ENCODE data around the gene PDIA2.
"Not testable (repeated sequence)": the region's sequence is repeated elsewhere in the genome, so short reads cannot be mapped to it uniquely, and the experiment has no call there.

Gene PDIA2

DNA sequence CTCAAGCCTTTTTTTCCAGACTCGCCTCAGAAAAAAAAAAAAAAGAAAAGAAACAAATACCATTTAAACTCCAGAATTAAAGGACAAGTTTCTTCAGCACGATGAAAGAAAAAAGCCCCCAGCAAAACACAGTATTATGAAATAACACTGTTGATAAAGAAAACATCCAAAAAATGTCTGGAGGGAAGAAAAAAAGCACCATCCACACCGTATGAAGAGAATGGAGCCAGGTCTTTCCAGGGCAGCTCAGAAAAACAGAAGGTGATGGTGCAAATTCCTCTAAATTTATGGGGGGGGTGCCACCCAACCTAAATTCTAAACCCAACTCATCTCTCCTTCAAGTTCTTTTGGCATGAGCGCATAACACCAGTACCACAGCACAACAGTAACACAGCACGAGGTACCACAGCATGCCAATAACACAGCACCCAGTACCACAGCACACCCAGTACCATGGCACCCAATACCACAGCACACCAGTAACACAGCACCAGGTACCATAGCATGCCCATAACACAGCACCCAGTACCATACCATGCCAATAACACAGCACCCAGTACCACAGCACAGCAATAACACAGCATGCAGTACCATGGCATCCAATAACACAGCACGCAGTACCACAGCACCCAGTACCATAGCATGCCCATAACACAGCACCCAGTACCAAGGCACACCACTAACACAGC lies 50.6 kb downstream of the PDIA2 start:
- no peak for DNase-seq

DNA sequence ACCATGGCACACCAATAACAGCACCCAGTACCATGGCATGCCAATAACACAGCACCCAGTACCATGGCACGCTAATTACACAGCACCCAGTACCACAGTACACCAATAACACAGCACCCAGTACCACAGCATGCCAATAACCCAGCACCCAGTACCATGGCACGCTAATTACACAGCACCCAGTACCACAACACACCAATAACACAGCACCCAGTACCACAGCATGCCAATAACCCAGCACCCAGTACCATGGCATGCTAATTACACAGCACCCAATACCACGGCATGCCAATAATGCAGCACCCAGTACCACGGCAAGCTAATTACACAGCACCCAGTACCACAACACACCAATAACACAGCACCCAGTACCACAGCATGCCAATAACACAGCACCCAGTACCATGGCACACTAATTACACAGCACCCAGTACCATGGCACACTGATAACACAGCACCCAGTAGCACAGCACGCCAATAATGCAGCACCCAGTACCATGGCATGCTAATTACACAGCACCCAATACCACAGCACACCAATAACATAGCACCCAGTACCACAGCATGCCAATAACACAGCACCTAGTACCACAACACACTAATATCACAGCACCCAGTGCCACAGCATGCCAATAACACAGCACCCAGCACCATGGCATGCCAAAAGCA lies 51.3 kb downstream of the PDIA2 start:
- not testable (repeated sequence) for DNase-seq

DNA sequence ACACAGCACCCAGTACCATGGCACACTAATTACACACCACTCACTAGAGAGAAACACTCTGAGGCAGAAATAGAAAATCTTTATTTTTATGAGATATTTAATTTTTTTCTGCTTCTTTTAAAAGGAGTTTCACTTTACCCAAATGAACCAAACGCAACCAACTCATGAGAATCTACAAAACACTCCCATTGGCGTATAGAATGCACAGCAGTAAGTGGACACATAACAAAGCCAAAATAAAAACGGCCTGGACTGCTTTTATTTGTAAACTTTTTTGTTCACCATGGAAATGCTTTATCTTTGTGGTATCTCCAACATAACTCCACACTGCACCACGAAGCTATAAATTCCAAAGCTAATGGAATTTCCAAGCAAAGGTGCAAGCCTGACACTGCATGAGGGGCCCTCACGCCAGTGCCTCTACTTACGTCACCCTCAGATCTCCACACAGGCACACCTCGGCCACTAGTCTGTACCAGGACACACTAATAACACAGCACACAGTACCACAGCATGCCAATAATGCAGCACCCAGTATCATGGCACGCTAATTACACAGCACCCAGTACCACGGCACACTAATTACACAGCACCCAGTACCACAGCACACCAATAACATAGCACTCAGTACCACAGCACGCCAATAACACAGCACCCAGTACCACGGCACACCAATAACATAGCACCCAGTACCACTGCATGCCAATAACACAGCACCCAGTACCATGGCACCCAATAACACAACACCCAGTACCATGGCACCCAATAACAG lies 52.1 kb downstream of the PDIA2 start:
- DNase-seq = not testable (repeated sequence)

DNA sequence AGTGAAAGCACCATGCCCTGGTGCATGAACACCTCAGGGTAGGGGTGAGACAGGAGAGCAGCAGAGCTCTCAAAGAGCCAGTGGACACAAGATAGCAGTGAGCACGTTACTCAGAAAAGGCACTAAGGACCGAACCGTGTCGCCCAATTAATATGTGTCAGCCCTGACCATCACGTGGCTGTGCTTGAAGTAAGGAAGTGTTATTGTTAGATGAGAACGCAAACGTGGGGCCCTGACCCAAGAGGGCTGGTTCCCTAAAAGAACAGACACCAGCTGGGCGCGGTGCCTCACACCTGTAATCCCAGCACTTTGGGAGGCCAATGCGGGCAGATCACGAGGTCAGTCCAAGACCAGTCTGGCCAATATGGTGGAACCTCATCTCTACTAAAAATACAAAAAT lies 53.3 kb downstream of the PDIA2 start:
- no peak for DNase-seq

Measured in femur (tissue), 1 donor.